OCI-LY7 (cell line): Measurements from ENCODE around the gene TMSB15C. TPM values are rescaled to one million over a fixed set of nuclear protein-coding genes. Genes with fewer than 3 reads are reported as not detected.
"Not testable (repeated sequence)": the region's sequence is repeated elsewhere in the genome, so short reads cannot be mapped to it uniquely, and the experiment has no call there.

Experiments used
- BruUV-seq: library from RNA; stranded (reverse); fragments of 400-500 nt; replicated peaks from 2 replicates; lab custom pipeline; 2021; lab: Mats Ljungman, UMichigan
- CTCF ChIA-PET: fragments of 300-600 bp; sonication (Branson Sonifier 250); formaldehyde crosslinking; loops from one replicate; lab custom pipeline; 2022; ENCODE audit warnings: antibody characterized with exemption; ENCODE audit not compliant: unreplicated experiment; lab: Charles Lee
- POLR2A ChIA-PET: fragments of 300-600 bp; sonication (Branson Sonifier 250); formaldehyde crosslinking; loops from one replicate; lab custom pipeline; 2022; ENCODE audit warnings: antibody characterized with exemption; lab: Charles Lee
- DNase-seq: peaks from one replicate; pipeline ENCODE4 v3.0.0-alpha.2; 2015; ENCODE audit warnings: low spot score
- H2AFZ ChIP-seq: fragments of 200-600 bp; sonication (generic), shearing (Covaris generic); 2 replicates; pipeline ENCODE4 v1.6.1; 2014; ENCODE audit warnings: mild to moderate bottlenecking, antibody characterized with exemption, low read length, moderate library complexity
- H3K27ac ChIP-seq: fragments of 200-600 bp; sonication (generic); 2 replicates; pipeline ENCODE4 v1.5.1; 2014; ENCODE audit warnings: mixed run types, low read depth, mild to moderate bottlenecking, moderate library complexity, low read length, inconsistent platforms; ENCODE audit not compliant: poor library complexity, severe bottlenecking
- H3K36me3 ChIP-seq: fragments of 200-600 bp; sonication (generic); 2 replicates; pipeline ENCODE4 v1.6.1; 2014; ENCODE audit warnings: mild to moderate bottlenecking, antibody characterized with exemption, low read length, moderate library complexity, mixed read lengths; ENCODE audit not compliant: insufficient read depth
- H3K4me1 ChIP-seq: fragments of 200-600 bp; sonication (generic); 2 replicates; pipeline ENCODE4 v1.5.1; 2014; ENCODE audit warnings: mild to moderate bottlenecking, low read length; ENCODE audit not compliant: insufficient read depth, poor library complexity, severe bottlenecking
- H3K4me2 ChIP-seq: fragments of 200-600 bp; sonication (generic); 2 replicates; pipeline ENCODE4 v1.6.1; 2014; ENCODE audit warnings: mild to moderate bottlenecking, low read length
- H3K4me3 ChIP-seq: fragments of 200-600 bp; sonication (generic); 2 replicates; pipeline ENCODE4 v1.5.1; 2014; ENCODE audit warnings: mild to moderate bottlenecking, low read depth, low read length; ENCODE audit not compliant: poor library complexity, severe bottlenecking
- H3K79me2 ChIP-seq: fragments of 200-600 bp; sonication (generic); 2 replicates; pipeline ENCODE4 v1.6.1; 2016; ENCODE audit warnings: low read depth, mild to moderate bottlenecking, low read length, moderate library complexity, mixed read lengths; ENCODE audit not compliant: insufficient read depth
- H3K9me2 ChIP-seq: fragments of 200-600 bp; sonication (generic); 2 replicates; pipeline ENCODE4 v1.6.1; 2016; ENCODE audit warnings: mild to moderate bottlenecking, low read length, mixed read lengths; ENCODE audit not compliant: insufficient read depth
- H3K9me3 ChIP-seq: fragments of 200-600 bp; sonication (generic); 2 replicates; pipeline ENCODE4 v1.6.1; 2014; ENCODE audit warnings: mild to moderate bottlenecking, mixed run types, low read length, mixed read lengths
- H4K20me1 ChIP-seq: fragments of 200-600 bp; sonication (generic); 2 replicates; pipeline ENCODE4 v1.6.1; 2014; ENCODE audit warnings: mild to moderate bottlenecking, antibody characterized with exemption, low read length, moderate library complexity, mixed read lengths; ENCODE audit not compliant: insufficient read depth
- CTCF ChIP-seq: fragments of 200-600 bp; sonication (generic); conservative IDR thresholded peaks from 2 replicates; pipeline ENCODE4 v1.5.1; 2014; ENCODE audit warnings: mild to moderate bottlenecking, antibody characterized with exemption, low read length, moderate library complexity, mixed read lengths
- EZH2phosphoT487 ChIP-seq: fragments of 200-600 bp; sonication (generic); IDR thresholded peaks from 2 replicates; pipeline ENCODE4 v1.6.1; 2018; ENCODE audit warnings: low read depth, borderline replicate concordance, mild to moderate bottlenecking, mixed run types, antibody characterized with exemption, low read length, moderate library complexity, mixed read lengths
- intact Hi-C: fragments of 100-400 bp; cut with micrococcal nuclease; formaldehyde crosslinking; loops from one replicate; pipeline ENCODE4 v1.10.0; 2022; ENCODE audit not compliant: unreplicated experiment
- total RNA-seq, 2 experiments: library from RNA; depleted of rRNA in 1 of 2; stranded (reverse); fragments of >200 nt in 1 of 2; shearing (Covaris generic) in 1 of 2; gene quantifications; 2 replicates each; pipeline ENCODE4 v1.2.3, GENCODE V29; 2014 to 2022

Gene TMSB15C
- total RNA-seq, 2 experiments from 2014 or later: 5.4 to 9.0 TPM

DNA sequence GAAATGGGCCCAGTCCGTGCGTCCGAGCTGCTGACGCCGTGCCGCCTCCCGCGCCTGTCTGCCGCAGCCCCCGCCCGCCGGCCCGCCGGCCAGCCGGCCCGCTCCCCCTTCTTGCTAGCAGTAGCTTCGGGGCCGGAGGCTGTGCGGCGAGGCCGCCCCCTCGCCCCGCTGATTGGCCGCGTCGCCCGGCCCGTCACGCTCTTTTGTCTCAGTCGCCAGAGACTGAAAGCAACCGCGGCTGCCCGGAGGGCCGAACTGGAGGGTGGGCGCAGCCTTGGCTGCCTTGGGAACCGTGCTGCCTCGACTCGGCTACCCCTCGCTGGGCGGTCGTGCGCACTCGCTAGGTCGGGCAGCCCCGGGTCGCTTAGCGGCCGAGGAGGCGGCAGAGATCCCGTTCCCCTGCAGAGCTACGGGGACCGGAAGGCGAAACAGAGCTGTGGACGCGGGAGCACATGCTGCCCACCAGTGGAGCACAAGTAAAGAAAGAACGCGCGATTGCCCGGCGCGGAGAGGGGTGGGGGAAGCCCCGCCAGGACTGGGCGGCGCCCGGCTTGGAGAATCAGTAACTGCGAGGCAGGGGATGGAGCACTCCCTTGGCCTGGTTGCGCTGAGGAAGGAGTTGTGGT is 36.4 kb upstream of the TMSB15C start, which contains the start of gene ZCCHC18:
Gene ZCCHC18, plus strand, starts transcription at position 198 of the 626 bp plus-strand sequence. CDS start 1,589 bp downstream, outside the sequence.
- peak within 1 kb of the TSS; percentile 67 for H3K27ac ChIP-seq
- POLR2A ChIA-PET: interaction anchor here (0.5 to 1.8 kb wide), 6 partner anchors 12 to 194 kb away, joined by 3 to 7 read pairs (median 4); partner anchors contain the start of gene SLC25A53
- intact Hi-C loops: no loop called here
- no peaks in the 10 kb centered on the region for H3K36me3 ChIP-seq
- CTCF ChIA-PET: no interaction called here
- TF ChIP-seq EZH2phosphoT487: no peak
- TF ChIP-seq CTCF: no peak
- no peaks in the 10 kb centered on the region for H4K20me1 ChIP-seq
- H3K4me3 ChIP-seq: peak within 1 kb of the TSS; percentile 72
- H2AFZ ChIP-seq: peak within 1 kb of the TSS; percentile 78
- peak; percentile 70 for DNase-seq
- H3K4me1 ChIP-seq: peaks cover 19% of the 10 kb centered on the region
- no TSS peak for BruUV-seq
- H3K9me2 ChIP-seq: no peaks in the 10 kb centered on the region
- no peaks in the 10 kb centered on the region for H3K9me3 ChIP-seq
- H3K4me2 ChIP-seq: peak within 1 kb of the TSS; percentile 77
- H3K79me2 ChIP-seq: no peaks in the 10 kb centered on the region

DNA sequence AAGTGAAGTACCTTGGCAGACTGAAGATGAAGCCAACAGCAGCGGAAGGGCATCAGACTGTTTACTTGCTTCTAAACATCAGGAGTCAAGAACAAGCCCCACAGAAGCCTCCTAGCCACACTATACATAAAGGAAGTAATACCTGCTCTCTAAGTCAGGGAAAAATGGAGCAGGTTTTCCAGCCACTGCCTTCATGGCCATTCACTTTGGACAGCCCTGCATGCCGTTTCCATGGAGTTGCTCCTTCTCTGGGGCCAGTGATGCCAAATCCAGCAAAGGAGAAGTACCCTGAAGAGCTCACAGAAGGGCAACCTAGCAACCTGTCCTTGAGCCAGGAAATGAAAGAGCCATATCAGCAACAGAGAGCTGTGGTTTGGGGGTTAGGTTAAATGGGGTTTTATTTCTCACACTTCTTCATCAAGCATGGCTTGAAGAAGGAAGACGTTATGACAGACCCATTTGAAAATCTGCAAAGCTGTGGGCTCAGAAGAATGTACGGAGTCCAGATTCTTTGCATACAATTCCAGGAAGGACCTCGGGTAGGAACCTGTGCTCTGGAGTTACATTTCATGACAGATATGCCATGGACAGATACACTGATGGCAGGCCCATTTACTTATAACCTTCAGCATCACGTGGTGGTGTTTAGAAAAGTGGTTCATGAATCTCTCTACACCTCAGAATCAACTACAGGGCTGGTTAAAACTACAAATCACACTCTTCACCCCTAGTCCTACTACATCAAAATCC is 34.6 kb upstream of the TMSB15C start:
- H3K9me3 ChIP-seq, H4K20me1 ChIP-seq, H3K9me2 ChIP-seq, H3K27ac ChIP-seq, DNase-seq, CTCF ChIA-PET, H2AFZ ChIP-seq, intact Hi-C loops, H3K36me3 ChIP-seq, H3K79me2 ChIP-seq: not testable (repeated sequence)
- POLR2A ChIA-PET: interaction anchor here (0.6 to 1.8 kb wide), 3 partner anchors 47 to 192 kb away, joined by 3 to 5 read pairs (median 3); no protein-coding TSS in a partner anchor
- TSS peak; percentile 77 for BruUV-seq
- H3K4me3 ChIP-seq: peak overlapping the region; percentile 72
- H3K4me1 ChIP-seq: peaks cover 19% of the 10 kb centered on the region
- H3K4me2 ChIP-seq: peak overlapping the region; percentile 77

DNA sequence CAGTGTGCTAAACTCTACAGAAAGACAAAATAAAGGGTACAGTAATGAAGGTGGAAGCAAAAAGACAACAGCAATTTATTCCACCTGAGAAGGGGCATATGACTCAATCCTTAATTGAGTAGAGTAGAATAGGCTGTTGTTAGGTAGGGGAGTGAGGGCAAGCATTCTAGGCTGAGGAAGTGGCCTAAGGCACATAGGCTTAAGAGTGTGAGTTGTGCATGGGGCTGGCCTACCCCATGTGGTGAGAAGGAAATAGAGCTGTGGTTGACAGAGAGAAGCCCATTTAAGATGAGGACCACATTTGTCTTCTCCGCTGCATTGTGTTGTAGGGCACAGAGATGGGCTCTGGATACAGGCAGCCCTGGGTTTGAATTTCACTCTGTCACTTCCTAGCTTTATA is 32.9 kb upstream of the TMSB15C start:
- H3K9me2 ChIP-seq: no peaks in the 10 kb centered on the region
- no peaks in the 10 kb centered on the region for H3K79me2 ChIP-seq
- POLR2A ChIA-PET: no interaction called here
- no peak for DNase-seq
- no peak overlapping the region for H3K4me3 ChIP-seq
- TF ChIP-seq CTCF (no peak), EZH2phosphoT487 (no peak)
- BruUV-seq: no TSS peak
- CTCF ChIA-PET: interaction anchor here (0.6 kb wide), 1 partner anchor 189 kb away, joined by 3 read pairs; no protein-coding TSS in a partner anchor
- intact Hi-C loops: no loop called here
- H2AFZ ChIP-seq: no peak overlapping the region
- H3K9me3 ChIP-seq: no peaks in the 10 kb centered on the region
- H3K27ac ChIP-seq: no peak overlapping the region
- H3K36me3 ChIP-seq: no peaks in the 10 kb centered on the region
- H3K4me2 ChIP-seq: no peak overlapping the region
- H3K4me1 ChIP-seq: peaks cover 19% of the 10 kb centered on the region
- no peaks in the 10 kb centered on the region for H4K20me1 ChIP-seq
